Amniotic epithelial cell (primary cell): ENCODE measurements around the gene CLPTM1L.

Experiments used
- DNase-seq: peaks from one replicate; pipeline ENCODE4 v3.0.0-alpha.2; 2010; ENCODE audit warnings: low read depth

The CLPTM1L gene, protein sequence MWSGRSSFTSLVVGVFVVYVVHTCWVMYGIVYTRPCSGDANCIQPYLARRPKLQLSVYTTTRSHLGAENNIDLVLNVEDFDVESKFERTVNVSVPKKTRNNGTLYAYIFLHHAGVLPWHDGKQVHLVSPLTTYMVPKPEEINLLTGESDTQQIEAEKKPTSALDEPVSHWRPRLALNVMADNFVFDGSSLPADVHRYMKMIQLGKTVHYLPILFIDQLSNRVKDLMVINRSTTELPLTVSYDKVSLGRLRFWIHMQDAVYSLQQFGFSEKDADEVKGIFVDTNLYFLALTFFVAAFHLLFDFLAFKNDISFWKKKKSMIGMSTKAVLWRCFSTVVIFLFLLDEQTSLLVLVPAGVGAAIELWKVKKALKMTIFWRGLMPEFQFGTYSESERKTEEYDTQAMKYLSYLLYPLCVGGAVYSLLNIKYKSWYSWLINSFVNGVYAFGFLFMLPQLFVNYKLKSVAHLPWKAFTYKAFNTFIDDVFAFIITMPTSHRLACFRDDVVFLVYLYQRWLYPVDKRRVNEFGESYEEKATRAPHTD

GRCh38 chr5:1344975-1345838 lies at the start of gene CLPTM1L:
Gene CLPTM1L, minus strand, starts transcription at chr5:1345099. Its CDS starts 258 bp downstream, at chr5:1344841.
- peak; percentile 75 for DNase-seq

GRCh38 chr5:1393571-1394501 lies 48.9 kb upstream of the CLPTM1L start:
- DNase-seq: no peak

DNA sequence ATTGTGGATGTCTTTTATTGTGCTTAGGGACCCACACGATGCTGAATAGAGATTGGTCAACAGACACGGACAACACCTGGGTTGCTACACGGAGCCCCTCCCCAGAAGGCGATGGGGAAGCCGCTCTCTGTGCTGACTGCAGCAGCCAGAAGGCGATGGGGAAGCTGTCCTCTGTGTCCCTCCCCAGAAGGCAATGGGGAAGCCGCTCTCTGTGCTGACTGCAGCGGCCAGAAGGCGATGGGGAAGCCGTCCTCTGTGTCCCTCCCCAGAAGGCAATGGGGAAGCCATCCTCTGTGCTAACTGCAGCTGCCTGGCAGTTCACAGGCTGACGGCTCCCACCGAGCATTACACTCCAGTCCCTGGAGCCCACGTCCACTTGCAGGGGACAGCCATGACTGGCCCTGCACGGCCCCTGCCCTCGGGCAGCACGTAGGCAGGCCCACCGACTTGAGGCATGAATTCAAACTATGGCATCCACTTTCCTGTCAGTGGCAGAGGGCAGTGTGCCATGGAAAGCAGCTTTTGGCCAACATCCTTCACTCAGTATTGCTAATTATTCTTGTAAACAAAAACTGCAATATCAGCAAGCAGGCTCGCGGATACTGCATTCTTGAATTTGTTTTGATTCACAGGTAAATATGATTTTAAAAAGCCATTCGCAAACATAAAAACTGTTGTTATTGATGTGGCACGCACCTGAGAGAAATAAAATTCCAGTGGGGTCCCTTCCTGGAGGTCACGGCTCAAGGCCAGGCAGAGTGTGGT lies 48.1 kb upstream of the CLPTM1L start:
- DNase-seq: no peak

DNA sequence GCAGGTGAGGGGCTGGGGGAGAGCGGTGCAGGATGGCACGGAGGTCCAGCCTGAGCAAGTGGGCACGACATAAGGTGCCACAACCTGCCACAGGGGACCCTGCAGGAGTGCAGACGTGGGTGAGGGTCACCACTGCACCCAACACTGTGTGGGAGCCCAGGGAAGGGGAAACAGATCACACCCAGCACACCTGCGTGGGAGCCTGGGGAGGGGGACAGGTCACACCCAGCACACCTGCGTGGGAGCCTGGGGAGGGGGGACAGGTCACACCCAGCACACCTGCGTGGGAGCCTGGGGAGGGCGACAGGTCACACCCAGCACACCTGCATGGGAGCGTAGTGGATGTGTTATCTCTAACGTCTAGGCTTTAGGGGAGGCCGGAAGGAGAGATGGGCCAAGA lies 47.4 kb upstream of the CLPTM1L start:
- DNase-seq: no peak

GRCh38 chr5:1391691-1392090 lies 46.8 kb upstream of the CLPTM1L start:
- no peak for DNase-seq

GRCh38 chr5:1390861-1391600 lies 46.1 kb upstream of the CLPTM1L start:
- DNase-seq: no peak

GRCh38 chr5:1390333-1390732 lies 45.4 kb upstream of the CLPTM1L start:
- DNase-seq: no peak

GRCh38 chr5:1388383-1388967 lies 43.6 kb upstream of the CLPTM1L start:
- DNase-seq: no peak

- no peak for DNase-seq
Measured at GRCh38 chr5:1387876-1388275, 43.0 kb upstream of the CLPTM1L start.

GRCh38 chr5:1387059-1387755 lies 42.3 kb upstream of the CLPTM1L start:
- no peak for DNase-seq

DNA sequence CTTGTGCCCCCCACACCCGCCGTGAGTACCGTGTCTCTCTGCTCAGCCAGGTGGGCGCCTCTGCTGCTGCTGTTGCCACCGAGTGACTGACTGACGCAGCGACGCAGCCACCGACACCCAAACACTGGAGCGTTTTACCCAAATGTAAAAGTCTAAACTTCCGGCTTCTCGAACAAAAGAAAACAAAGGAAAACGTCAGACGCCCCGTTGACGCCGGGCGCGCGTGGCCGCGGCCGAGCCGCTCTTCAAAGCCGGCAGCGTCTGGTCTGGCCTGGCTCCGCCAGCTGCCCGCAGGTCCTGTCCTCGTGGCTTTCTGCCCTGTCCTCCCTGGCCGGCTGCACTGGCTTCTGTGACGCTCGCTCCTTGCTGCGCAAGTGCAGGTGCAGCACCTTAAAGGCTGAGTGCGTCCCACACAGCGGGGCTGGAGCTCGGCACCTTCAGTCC lies 41.4 kb upstream of the CLPTM1L start:
- DNase-seq: peak; percentile 17

DNA sequence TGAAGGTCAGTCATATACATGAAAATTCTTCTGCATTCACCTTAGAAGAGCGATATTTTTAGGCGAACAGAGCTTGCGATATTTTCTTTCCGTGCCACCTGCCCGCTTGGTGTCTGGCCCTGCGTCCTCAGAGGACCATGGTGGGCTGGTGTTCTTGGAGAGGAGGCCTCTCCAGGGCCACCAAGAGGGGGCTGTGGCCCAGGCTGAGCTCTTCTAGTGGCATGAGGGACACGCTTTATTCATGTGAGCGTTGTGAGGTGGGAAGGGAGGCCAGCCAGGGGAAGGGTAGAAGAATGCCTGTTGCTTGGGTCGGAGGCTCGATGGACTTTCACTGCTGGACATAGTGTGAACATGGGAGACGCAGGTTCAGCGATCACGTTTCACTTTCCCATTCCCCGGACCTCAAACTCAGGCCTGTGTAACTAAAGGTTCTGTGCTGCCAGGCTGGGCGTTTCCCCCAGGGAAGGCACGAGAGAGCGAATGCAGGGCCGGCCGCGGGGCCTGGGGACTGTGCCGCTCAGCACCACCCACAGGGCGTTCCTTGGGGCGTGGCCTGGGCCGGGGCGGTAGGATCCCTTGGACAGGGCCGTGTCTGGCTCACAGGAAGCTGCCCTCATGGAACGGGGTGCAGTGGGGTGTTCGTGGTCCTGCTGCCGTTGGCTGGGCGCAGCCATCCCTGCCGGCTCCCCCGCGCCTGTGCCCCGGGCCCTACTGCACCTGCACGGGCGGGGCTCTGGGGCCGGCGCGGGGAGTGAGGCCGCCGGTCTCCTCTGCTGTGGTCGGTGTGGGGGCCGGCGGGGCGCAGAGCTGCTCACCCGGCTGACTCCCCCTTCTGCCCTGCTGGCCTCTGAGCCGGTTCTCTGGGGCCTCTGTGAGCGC lies 40.7 kb upstream of the CLPTM1L start:
- peak; percentile 36 for DNase-seq

DNA sequence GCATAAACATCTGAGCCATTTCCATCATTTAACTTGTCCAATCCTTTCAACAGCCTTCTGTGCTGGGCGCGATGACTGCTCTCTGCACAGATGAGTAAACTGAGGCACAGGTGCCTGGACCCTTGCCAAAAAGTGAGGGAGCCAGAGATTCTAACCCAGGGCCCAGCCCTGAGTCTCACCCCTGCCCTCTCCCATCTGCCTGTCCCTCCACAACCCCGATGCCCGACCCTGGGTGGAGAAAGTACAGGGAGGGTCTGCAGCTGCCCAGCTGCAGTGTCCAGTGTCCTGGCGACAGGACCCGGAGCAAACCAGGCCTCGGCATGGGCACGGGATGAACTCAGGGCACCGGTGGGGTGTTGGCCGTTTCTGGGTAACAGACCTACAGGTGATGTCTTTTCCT lies 39.6 kb upstream of the CLPTM1L start:
- DNase-seq: no peak

DNA sequence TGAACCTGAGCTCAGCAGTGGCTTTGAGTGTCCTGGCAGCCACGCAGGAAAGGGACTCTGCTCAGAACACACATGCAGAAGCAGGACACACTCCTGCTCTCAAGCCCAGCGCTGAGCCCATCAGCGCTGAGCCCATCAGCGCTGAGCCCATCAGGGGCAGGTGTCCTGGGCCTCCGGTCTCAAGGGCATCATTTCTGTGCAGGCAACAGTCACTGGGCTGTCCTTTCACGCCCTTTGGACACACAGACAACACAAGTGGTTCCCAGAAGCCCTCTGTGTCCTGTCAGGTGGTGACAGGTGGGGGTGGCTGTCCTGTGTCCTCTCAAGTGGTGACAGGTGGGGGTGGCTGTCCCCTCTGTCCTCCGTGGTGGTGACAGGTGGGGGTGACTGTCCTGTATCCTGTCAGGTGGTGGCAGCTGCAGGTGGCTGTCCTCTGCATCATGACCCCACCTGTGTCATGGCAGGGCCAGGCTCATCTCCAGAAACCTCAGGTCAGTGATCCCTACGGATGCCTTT lies 39.0 kb upstream of the CLPTM1L start:
- DNase-seq: no peak

DNA sequence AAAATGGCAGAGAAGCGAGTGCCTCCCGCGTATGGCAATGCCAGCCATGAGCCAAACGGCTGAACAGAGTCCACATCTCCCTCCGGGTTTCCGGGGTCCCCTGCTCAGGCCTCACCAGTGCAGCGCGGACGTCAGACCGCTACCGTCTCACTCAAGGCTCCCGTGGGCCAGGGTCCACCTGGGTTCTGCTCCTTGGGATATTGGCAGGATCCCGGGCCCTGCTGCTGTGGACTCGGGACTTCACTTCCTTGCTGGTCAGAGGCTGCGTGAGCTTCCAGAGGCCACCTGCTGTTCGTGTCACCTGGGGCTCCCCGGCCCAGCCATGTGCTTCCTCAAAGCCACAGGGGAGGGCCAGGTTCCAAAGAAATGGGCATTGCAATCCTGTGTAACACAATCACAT lies 38.4 kb upstream of the CLPTM1L start:
- no peak for DNase-seq

DNA sequence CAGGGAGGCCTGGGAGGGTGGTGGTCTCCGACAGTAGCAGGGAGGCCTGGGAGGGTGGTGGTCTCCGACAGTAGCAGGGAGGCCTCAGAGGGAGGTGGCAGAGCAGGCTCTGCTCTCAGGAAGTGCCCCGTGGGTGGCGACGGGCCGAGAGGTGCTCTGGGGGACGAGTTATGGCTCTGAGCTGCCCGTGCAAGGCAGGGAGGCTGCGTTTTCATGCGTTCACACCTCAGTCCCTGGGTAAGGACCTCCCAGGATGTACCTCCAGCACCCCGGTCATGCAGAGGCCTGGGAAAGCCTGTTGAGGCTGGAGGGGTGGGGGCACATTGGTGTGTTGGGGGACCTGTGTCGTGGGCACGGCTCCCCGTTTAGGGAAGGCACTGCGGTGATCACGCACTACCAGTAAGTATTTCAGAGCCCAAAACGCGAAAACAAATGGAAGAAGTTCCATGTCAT lies 37.4 kb upstream of the CLPTM1L start:
- no peak for DNase-seq

GRCh38 chr5:1381370-1382247 lies 36.7 kb upstream of the CLPTM1L start:
- DNase-seq: no peak
